Stimulated activated CD8-positive, alpha-beta memory T cell treated with anti-CD3 and anti-CD28 coated beads, Interleukin-4, amount 100 ng/mL, for 24 hours (primary cell): ENCODE measurements around the gene SCAMP5.

Source experiments
- DNase-seq: peaks from one replicate; pipeline ENCODE4 v3.0.0-alpha.2; 2020; ENCODE audit warnings: low read depth

Gene SCAMP5, protein sequence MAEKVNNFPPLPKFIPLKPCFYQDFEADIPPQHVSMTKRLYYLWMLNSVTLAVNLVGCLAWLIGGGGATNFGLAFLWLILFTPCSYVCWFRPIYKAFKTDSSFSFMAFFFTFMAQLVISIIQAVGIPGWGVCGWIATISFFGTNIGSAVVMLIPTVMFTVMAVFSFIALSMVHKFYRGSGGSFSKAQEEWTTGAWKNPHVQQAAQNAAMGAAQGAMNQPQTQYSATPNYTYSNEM

DNA sequence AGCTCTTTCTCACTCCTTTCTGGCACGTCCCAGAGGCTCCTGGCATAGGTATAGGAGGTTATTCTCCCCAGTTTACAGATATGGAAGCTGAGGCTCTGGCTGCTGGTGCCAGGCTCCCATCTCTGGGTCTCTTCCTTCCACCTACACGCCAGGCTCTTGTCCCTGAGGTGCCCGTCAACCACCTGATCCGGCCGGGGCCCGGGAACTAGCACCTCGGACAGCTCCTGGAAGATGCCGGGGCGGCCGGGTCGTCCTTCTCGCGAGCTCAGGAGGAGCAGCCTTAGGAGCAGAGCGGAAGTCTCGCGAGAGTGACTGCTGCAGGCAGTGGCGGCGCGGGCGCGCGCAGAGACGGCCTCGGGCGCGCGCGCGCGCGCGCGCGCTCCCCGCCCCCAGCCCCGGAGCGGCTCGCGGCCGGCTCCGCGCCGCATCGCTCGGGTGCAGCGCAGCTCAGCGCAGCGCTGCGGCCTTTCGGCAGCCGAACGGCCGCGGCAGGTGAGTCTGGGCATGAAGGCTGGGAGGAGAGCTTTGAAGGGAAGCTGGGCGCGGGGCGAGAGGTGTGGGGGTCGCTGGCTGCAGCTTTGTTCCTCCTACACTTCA lies at the start of gene SCAMP5:
SCAMP5 (plus strand) TSS at position 382 of the 597 bp plus-strand sequence. CDS start 16,277 bp downstream, outside the sequence.
- peak; percentile 87 for DNase-seq

DNA sequence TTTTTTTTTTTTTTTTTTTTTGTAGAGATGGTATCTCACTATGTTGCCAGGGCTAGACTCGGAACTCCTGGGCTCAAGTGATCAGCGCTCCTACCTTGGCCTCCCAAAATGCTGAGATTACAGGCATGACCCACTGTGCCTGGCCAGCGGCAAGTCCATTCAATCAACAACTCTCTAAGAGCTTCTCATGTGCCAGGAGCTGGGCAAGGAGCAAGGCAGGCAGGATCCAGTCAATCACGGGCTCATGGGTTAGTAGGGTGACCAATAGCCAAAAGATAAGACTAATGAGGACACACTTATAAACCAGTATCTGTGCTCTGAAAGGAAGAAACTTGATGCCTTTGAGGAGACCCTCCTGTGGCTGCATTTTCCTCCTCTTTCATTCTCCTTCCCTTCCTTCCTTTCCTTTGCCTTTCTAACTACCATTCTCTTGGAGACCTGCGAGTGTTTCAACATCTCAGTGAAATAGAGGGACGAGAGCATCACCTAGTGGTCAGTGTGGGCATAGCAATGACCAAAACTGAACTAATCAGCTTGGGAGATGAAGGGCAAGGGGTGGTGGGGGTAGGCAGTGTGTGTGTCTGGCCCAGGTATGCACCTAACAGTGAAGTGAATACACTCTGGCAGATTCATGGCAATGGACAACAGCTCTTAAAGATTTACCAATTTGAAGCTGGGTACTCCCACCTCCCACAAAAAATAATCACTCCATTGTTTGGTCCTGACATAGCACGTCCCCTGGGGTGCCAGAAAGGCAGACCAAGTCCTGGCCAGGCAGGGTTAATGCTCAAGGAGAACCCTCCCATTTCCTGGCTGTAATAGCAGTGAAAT lies 45.1 kb upstream of the SCAMP5 start:
- DNase-seq = peak; percentile 67

DNA sequence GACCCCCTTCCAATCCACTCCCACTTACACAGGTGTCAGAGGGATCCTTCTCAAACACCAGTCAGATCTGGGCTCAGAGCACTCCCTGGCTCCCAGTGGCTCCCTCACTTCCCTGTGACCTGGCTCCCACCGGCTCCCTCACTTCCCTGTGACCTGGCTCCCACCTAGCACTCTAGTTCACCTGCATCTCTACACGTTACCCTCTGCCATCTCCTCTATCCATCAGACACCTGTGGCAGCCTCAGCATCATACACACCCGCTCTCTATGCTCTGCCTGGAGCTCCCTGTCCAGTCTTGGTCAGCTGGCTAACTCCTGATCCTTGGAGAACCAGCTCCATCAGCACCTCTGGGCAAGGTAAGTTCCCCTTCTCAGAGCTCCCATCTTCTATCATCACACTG lies 44.4 kb upstream of the SCAMP5 start:
- no peak for DNase-seq

DNA sequence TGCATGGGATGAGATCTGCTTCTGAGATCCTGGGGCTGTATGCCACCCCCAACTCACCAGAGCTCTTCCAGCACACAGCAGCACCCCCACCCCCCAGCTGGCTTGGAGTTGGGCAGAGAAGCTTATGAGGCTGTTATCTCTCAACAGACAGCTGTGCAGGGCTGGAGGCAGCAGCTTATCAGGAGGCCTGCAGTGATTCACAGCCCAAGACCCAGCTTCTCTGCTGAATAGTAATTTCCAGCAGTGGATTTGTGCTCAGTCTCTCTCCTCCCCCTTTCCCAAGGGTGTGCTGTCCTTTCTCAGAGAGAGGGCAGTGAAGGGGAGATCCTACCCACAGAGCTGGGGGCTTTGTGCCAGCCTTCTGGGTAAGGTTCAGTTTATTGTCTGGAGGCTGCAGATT lies 40.8 kb upstream of the SCAMP5 start:
- no peak for DNase-seq

DNA sequence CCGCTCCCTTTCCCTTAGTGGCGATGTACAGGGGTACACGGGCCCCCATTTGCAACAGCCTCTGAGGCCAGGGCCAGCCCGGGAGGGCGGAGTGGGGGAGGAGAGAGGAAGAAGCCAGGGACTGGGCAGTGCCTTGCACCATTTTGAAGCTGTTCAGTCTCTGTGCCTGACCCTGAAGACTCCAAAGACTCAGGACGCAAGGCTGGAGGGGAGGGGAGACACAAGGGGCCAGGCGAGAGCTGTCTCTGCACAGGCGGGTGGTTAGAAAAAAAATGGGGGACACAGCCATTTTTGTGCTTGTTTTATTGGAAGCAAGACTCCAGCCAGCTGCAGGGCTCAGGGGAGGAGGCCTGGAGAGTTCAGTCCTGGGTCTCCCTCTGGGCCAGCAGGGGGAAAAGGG lies 40.3 kb upstream of the SCAMP5 start:
- DNase-seq = no peak

DNA sequence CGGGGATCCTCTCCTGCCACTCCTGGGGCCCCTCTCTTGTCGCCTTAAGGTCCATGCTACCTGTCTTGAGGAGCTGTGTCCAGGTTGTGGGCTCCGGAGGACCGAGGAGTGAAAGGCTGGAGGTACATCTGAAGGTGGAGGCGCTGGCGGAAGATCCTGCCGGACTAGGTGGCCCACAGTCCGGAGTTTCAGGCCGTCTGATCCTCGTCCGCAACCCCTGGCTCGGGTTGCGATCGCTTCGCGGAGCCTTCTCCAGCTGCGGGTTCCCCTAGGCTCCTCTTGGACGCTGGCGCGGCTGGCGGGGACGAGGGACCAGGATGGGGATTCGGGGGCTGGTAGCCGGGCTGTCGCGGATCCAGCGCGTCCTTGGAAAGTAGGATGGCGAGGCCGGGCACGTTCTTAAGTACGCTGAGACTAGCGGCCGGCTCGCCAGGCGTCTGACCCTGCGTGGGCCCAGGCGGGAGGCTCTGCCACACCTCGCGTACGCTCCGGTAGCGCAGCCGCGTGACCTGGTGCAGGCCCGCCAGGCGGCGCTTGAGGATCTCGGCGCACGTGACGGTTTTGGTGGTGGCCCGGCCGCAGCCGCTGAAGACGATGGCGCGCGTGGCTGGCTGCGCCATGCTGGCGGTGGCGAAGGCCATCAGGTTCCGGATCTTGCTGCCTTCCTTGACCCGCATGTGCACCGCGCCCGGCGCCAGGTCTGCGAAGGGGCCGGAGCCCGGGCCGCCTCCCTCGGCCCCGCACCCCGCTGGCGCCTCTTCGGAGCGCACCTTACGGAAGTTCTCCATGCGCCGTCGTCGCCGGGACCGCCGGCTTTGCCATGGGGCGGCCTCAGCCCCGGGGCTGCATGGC lies 39.3 kb upstream of the SCAMP5 start:
- DNase-seq = peak; percentile 58

DNA sequence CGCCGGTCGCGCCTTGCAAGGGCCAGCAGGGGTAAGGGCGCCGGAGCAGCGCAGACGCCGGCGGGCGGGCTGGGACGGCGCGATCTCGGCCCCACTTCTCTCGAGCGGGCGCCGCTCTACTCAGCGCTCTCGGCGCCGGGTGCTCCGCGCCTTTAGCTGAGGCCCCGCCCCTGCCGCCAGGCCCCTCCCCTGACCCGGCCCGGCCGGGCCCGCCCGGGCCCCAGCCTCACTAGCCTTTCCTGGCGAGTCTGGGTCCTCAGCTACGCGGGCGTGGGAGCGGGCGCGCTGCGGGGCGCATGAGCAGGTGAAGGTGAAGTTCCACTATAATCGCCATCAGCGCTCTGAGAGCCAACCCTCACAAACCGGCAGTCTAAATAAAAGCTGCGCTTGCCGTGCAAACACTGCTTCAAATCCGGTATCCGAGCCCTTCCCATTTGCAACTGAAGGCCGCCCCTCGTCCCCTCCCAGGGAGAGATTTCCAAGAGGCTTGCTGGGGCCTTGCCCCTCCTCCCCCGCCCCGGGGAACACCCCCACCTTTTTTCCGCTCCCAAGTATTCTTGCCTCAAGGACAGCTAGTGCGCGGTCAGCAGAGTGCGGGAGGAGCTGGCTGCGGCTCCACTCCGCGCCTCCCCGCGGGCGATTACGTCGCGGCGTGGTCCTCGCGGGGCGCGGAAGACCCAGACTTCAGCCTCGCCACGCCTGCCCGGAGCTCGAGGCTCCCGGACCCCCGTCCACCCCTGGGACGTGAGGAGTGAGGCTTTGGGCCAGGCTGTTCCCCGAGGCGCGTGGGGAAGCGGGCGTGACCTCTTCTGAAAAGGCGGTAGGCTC lies 38.5 kb upstream of the SCAMP5 start, which contains the start of gene RPP25:
RPP25 (minus strand) TSS at position 125 of the 828 bp plus-strand sequence. CDS start 189 bp downstream, outside the sequence.
- DNase-seq = peak; percentile 67

DNA sequence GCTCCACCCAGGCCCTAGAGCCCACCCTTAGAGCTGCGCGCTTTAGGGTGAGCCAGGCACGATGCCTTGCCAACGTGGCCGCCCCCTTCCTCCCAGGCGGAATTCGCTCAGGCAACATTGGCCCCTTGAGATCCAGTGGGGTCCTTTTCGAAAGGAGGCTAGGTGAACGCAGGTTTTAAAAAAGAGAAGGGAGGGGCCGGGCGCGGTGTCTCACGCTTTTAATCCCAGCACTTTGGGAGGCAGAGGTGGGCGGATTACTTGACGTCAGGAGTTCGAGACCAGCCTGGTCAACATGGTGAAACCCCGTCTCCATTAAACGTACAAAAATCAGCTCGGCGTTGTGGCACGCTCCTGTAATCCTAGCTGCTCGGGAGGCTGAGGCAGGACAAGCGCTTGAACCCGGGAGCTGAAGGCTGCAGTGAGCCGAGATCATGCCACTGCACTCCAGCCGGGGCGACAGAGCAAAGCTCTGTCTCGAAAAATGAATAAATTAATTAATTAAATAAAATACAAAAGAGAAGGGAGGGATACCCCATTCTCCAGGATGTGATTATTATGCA lies 37.8 kb upstream of the SCAMP5 start:
- DNase-seq = no peak

DNA sequence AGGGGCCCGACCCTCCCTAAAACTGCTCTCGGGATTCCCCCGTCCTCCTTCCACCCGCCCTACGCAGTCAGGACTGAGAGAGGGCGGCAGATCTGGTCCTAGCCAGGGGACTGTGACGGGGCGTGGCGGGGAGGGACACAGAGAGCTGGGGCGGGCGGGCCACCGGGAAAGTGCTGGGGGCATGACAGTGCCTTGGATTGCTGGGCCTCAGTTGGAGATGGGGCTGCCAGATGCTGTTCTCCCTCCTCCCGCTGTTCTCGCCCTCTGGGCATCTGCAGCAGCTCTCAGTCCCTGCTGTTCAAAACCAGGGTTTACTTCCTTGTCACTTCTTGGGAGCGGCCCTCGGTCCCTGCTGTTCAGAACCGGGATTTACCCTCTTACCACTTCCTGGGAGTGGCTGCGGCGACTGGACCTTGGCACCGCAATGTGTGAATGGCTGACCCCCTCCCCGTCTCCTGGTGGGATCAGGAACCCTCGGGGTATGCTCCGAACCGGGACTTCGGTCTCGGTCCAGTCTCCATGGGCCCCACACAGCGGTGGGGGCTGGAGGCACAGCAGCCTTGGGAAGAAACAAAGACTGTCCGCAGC lies 36.9 kb upstream of the SCAMP5 start:
- no peak for DNase-seq

DNA sequence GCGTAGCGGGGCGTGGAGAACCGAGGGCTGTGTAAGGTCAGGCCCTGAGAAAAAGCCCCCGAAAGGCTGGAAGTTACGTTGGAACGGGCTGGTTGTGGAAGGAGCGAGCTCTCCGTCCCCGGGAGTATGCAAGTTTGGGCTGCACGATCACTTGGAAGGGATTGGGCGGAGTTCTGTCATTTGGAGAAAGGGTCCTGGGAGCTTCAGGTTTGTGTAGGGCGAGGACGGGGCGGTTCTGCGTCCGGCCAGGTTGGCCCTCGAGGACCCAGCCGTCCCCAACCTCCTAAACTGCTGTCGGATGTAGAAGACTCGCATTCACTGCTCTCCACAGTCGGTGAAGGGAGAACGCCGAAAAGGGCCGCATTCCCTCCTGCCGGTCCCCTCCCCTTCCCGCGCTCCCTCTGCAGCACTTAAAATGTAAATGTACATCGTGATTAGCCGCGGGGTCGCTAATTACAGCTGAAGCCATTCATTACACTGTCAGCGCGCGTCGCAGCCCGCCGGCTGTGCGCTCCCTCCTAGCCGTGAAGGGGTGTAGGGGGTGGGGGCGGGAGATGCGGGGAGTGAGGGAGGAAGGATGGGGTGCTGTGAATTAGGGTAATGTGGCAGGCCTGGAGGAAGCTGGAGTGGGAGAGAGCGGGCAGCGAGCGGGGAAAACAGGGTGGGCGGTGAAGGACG lies 36.3 kb upstream of the SCAMP5 start:
- no peak for DNase-seq

DNA sequence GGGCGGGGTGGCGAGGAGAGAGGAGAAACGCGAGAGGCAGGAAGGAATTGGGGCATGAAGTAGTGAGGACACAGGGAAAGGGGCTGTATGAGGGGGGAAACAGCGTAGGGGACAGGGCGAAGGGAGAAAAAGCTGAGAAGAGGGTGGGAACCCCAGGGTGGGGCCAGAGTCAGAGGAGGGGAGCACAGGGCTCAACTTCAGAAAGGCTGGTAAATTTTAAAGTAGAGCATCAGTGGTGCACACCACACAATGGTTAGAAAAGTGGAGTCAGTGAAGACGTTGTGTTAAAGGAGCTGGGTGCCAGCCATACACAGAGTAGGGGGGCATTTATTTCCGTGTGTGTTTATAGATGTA lies 35.8 kb upstream of the SCAMP5 start:
- no peak for DNase-seq

DNA sequence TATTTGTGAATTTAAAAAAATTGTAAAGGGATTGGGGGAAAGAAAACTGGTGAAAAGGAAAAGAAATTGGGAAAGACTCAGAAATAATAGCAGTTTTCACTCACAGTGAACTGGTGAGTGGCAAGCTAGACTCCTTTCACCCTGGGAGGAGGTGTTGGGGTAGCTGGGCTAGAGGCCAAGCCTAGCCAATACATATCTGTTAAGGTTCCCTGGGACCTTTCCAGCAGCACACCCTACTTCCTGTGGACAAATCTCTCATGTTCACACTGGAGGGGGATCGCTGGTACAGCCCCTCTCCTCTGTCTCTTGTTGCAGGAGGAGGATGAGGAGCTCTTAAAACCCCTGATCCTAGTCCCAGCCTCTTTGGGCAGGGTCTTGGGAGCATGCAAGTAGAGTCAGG lies 35.1 kb upstream of the SCAMP5 start:
- DNase-seq = no peak

DNA sequence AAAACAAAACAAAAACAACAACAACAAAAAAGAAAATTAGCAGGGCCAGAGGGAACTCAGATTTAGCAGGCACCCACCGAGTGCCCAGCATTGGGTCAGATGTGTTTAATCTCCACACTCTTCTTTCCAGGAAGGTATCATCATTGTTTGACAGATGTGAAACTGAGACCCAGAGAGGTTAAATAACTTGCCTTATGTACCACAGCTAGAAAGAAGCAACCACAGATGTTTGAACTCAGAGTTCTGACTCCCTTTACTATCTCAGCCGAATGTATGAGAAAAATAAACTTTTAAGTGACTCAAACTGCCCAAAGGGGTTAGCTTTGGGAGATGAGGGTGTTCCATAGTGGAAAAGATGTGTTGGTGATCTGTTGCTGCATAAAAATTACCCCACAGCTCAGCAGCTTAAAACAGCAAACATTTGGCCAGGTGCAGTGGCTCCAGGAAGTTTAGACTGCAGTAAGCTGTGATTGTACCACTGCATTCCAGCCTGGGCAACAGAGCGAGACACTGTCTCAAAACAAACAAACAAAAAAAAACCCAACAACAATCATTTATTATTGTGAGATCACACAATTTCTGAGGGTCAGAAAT lies 34.3 kb upstream of the SCAMP5 start:
- no peak for DNase-seq

DNA sequence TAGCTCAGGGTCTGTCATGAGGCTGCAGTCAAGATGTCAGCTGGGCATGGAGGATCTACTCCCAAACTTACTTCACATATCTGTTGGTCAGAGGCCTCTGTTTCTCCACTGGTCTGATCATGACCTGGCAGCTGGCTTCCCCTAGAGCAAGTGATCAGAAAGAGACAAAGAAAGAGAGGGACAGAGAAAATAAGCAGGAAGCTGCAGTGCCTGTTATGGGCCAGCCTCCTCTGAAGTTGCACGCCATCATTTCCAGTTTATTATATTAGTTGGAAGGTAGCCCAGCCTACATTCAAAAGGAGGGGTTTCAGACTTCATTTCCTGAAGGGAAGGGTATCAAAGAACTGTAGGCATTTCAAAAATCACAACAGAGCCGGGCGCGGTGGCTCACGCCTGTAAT lies 33.7 kb upstream of the SCAMP5 start:
- DNase-seq = no peak

DNA sequence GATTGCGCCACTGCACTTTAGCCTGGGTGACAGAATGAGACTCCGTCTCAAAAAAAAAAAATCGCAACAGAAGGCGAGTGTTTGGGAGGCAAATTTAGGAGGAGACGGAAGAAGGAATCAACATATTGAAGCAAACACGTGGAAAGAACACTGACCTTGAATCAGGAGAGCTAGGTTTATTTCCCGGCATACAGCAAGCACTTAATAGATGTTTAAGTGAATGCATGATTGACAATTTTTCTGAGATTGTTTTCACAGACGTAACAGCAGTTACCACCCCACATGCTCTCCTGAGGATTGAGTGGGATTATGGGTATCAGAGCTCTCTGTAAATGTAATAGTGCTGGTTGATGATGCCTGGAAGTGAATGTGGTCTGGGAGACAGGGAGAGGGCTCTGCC lies 33.1 kb upstream of the SCAMP5 start:
- no peak for DNase-seq

DNA sequence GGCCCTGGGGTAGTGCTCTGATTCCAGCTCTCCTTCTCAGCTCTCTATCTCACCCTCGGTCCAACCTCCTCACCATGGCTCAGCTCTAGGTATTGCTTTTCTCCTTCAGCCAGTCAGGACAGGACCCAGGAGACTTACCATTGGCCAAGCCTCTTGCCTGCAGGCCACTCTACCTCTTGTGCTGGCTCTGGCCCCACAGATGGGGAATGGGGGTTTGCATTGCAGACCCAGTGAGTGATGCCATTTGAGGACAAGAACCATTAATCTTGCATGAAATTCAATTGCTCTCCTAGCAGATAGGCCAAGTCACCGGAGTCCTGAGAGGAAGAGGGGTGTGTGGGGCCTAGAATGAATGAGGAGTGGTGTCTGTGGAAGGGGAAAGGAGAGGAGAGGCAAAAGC lies 32.7 kb upstream of the SCAMP5 start:
- no peak for DNase-seq

DNA sequence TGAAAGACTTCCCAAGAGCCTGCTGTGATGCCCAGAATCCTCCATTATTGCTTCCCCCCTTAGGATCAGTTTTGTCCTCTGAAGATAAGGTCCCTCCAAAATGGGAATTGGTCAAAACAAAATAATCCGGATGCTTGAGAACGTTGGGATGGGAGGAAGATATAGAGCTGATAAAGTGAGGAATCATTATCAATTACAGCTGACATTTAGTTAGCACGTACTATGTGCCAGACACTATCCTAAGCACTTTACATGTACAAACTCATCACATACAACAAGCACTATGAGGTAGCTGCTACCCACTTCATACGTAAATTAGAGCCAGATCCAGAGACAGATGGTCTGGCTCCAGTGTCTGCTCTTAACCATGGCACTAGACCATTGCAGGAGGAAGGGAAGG lies 32.1 kb upstream of the SCAMP5 start:
- DNase-seq = no peak

DNA sequence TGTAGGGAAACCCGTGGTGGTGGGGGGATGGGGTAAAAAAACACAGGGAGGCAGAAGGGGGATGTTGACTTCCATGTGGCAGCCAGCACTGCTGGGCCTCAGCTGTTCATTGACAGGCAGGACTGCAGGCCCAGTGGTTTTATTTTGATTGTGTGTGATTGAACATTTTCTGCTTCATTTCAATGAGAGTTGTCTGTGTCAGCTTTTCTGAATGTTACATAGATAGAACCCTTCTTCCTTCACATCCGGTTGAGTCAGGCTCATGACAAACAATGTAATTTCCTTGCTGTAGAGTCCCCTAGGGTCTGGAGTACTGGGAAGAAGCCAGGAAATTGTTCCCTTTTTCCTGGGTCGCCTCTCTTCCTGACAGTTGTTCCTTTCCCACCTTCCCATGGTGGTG lies 30.6 kb upstream of the SCAMP5 start:
- no peak for DNase-seq

DNA sequence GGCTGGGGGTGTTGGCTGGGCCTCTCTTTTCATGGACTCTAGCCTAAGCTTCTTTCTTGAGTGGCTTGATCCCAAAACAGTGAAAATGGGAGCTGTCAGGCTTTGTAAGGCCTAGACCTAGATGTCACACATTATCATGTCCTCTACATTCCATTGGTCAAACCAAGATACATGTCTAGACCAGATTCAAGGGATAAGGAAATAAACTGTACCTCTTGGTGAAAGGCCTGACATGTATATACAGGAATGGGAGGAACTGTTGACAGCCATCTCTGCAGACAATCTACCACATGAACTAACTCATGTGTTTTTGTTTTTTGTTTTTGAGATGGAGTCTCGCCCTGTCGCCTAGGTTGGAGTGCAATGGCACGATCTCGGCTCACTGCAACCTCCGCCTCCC lies 27.7 kb upstream of the SCAMP5 start:
- DNase-seq = no peak

DNA sequence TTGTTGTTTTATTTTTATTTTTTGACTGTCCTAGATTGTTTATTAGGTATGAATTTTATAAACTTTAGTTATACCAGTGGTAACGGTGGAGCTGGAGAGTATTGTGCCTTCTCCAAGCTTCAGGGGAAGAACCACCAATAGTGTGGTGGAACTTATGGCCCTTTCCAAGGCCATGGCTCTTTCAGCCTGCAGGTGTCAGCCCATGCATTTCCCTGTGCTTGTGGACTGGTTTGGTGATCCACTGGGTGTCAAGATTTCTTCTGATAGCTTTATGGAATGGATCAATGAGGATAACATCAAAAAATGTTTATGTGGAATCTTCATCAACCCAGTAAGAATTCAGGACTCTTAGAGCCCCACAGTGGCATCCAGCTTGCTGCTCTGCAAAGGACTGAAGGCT lies 19.2 kb upstream of the SCAMP5 start:
- no peak for DNase-seq
